ENCODE measurements around the gene ITSN1.

Gene ITSN1

DNA sequence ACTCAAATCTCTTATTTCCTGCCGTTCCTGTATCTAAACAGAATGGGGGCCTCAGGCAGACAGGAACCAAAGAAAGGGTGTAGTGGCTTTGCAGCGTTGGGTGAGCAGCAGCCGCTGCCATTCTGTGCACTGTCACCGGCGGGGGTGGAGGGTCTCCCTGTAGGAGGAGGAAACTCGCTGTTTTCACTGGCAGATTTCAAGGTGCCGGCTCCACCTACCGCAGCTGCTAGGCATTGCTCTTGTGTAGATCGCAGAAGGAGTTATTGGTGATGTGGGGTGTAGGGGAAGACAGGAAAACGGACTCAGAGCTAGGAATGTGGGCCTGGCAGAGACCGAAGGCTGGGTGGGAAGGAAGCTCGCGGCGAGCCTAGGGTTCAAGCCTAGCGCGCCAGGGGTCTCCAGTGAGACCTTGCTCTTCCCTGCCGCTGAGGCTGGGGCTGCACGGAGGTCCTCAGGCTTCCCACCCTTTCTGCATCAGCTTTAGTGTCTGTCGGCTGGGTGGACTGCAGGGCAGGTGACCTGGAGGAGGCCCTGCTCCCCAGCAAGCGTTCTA, 252.5 kb downstream of the ITSN1 start:
- no peak overlapping the region for H3K27ac Mint-ChIP-seq

GRCh38 chr21:33895356-33895755, 253.1 kb downstream of the ITSN1 start:
- peaks cover 9% of the 10 kb centered on the region in 2 donors for H3K4me1 Mint-ChIP-seq
- ATAC-seq (replicated peaks): no peak
- peaks cover 16% of the 10 kb centered on the region in 2 donors for H3K27me3 Mint-ChIP-seq
- H3K9me3 Mint-ChIP-seq: no peaks in the 10 kb centered on the region
- peaks cover 5 to 10% of the 10 kb centered on the region in 2 donors for H3K36me3 Mint-ChIP-seq
- DNase-seq: no peak
- no peak overlapping the region for H3K27ac Mint-ChIP-seq
- peak overlapping the region in 1 of 2 donors; percentile 79 for H3K4me3 Mint-ChIP-seq

More for the DNA sequence above, 252.5 kb downstream of the ITSN1 start:
- peaks cover 16% of the 10 kb centered on the region in 2 donors for H3K27me3 Mint-ChIP-seq
- ATAC-seq (replicated peaks) (peak; percentile 90 to 93), DNase-seq (peak; percentile 40)
- H3K4me1 Mint-ChIP-seq: peaks cover 9% of the 10 kb centered on the region in 2 donors
- H3K9me3 Mint-ChIP-seq: no peaks in the 10 kb centered on the region
- H3K36me3 Mint-ChIP-seq: peaks cover 4 to 9% of the 10 kb centered on the region in 2 donors
- H3K4me3 Mint-ChIP-seq: peak overlapping the region; percentile 30 to 79

GRCh38 chr21:33896691-33897090, 254.4 kb downstream of the ITSN1 start:
- DNase-seq (no peak), ATAC-seq (replicated peaks) (no peak)
- Mint-ChIP-seq H3K4me3 (no peak overlapping the region), H3K36me3 (peaks cover 10 to 15% of the 10 kb centered on the region in 2 donors), H3K27ac (no peak overlapping the region), H3K27me3 (peaks cover 10 to 12% of the 10 kb centered on the region in 2 donors), H3K9me3 (no peaks in the 10 kb centered on the region), H3K4me1 (peaks cover 9% of the 10 kb centered on the region in 2 donors)

DNA sequence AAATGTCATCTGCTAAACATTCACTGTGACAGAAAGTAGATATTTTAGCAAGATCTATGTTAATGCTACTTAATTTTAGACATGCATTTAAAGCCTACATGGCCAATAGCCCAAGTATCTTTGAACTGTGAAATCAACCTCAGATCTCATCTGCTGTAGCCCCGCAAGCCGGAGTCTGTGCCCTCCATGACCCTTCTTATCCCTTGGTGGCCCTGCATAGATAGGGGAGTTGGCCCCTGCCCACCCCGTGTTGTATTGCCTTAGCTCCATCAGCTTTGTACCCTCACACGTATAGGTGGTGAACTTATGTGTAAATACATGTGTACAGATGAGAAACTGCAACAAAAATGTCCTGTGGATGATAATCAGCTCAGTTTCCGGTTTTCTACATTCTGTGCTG, 254.8 kb downstream of the ITSN1 start:
- Mint-ChIP-seq H3K4me1 (peaks cover 9% of the 10 kb centered on the region in 2 donors), H3K36me3 (peaks cover 14 to 17% of the 10 kb centered on the region in 2 donors), H3K27ac (no peak overlapping the region), H3K4me3 (no peak overlapping the region), H3K9me3 (no peaks in the 10 kb centered on the region), H3K27me3 (peaks cover 10 to 12% of the 10 kb centered on the region in 2 donors)
- ATAC-seq (replicated peaks) (no peak), DNase-seq (no peak)

- DNase-seq: no peak
- H3K9me3 Mint-ChIP-seq: no peaks in the 10 kb centered on the region
- peaks cover 21 to 23% of the 10 kb centered on the region in 2 donors for H3K36me3 Mint-ChIP-seq
- H3K4me3 Mint-ChIP-seq: no peak overlapping the region
- no peak for ATAC-seq (replicated peaks)
- peaks cover 9% of the 10 kb centered on the region in 2 donors for H3K4me1 Mint-ChIP-seq
- no peak overlapping the region for H3K27ac Mint-ChIP-seq
- peaks cover 10 to 12% of the 10 kb centered on the region in 2 donors for H3K27me3 Mint-ChIP-seq
These were observed 255.4 kb downstream of the ITSN1 start for GRCh38 chr21:33897739-33898138.

DNA sequence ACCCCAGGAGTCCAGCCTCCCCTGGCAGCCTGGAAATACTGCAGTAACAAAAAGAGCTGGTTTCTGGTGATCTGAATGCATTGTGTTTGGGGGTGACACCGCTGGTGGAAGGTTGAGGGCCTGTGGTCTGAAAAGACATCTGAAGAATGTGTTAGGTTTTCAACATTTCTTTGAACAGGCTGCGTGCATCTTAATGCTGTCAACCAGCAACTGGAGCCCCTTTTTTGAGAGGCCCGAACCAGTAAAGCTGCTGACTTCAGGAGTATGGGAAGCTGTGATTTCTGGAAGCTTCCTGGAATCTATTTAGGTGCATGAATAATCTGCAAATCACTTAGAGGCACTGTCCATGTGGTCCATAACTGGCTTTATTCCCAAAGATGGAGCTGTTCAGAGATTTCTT, 256.3 kb downstream of the ITSN1 start:
- Mint-ChIP-seq H3K27ac (no peak overlapping the region), H3K27me3 (peaks cover 10 to 12% of the 10 kb centered on the region in 2 donors), H3K36me3 (peaks cover 25 to 30% of the 10 kb centered on the region in 2 donors), H3K4me1 (peaks cover 9% of the 10 kb centered on the region in 2 donors), H3K9me3 (no peaks in the 10 kb centered on the region), H3K4me3 (no peak overlapping the region)
- DNase-seq (no peak), ATAC-seq (replicated peaks) (no peak)

- no peak for ATAC-seq (replicated peaks)
- Mint-ChIP-seq H3K27me3 (peaks cover 10 to 12% of the 10 kb centered on the region in 2 donors), H3K9me3 (no peaks in the 10 kb centered on the region), H3K4me1 (peaks cover 9% of the 10 kb centered on the region in 2 donors), H3K4me3 (no peak overlapping the region), H3K36me3 (peaks cover 28 to 35% of the 10 kb centered on the region in 2 donors), H3K27ac (no peak overlapping the region)
- DNase-seq: no peak
These were observed 256.9 kb downstream of the ITSN1 start for GRCh38 chr21:33899199-33899598.

- ATAC-seq (replicated peaks) (peak; percentile 34 to 41), DNase-seq (no peak)
- H3K4me1 Mint-ChIP-seq: peaks cover 0 to 2% of the 10 kb centered on the region in 2 donors
These were observed 259.3 kb downstream of the ITSN1 start for GRCh38 chr21:33901412-33902288.

GRCh38 chr21:33902349-33902748, 260.0 kb downstream of the ITSN1 start:
- DNase-seq (no peak), ATAC-seq (replicated peaks) (no peak)
- no peaks in the 10 kb centered on the region for H3K27me3 Mint-ChIP-seq
- H3K4me1 Mint-ChIP-seq: peaks cover 0 to 2% of the 10 kb centered on the region in 2 donors
- no peak overlapping the region for H3K27ac Mint-ChIP-seq
- H3K9me3 Mint-ChIP-seq: no peaks in the 10 kb centered on the region
- H3K4me3 Mint-ChIP-seq: no peak overlapping the region
- peaks cover 50 to 55% of the 10 kb centered on the region in 2 donors for H3K36me3 Mint-ChIP-seq

More at GRCh38 chr21:33901412-33902288, 259.3 kb downstream of the ITSN1 start:
- no peak overlapping the region for H3K4me3 Mint-ChIP-seq
- H3K9me3 Mint-ChIP-seq: no peaks in the 10 kb centered on the region
- H3K27me3 Mint-ChIP-seq: no peaks in the 10 kb centered on the region
- H3K36me3 Mint-ChIP-seq: peaks cover 48% of the 10 kb centered on the region in 2 donors
- H3K27ac Mint-ChIP-seq: no peak overlapping the region

- Mint-ChIP-seq H3K36me3 (peaks cover 55 to 63% of the 10 kb centered on the region in 2 donors), H3K9me3 (no peaks in the 10 kb centered on the region), H3K27me3 (no peaks in the 10 kb centered on the region), H3K4me3 (no peak overlapping the region), H3K27ac (no peak overlapping the region), H3K4me1 (peaks cover 0 to 2% of the 10 kb centered on the region in 2 donors)
- ATAC-seq (replicated peaks): no peak
- no peak for DNase-seq
These were observed 261.7 kb downstream of the ITSN1 start for GRCh38 chr21:33904041-33904440.

DNA sequence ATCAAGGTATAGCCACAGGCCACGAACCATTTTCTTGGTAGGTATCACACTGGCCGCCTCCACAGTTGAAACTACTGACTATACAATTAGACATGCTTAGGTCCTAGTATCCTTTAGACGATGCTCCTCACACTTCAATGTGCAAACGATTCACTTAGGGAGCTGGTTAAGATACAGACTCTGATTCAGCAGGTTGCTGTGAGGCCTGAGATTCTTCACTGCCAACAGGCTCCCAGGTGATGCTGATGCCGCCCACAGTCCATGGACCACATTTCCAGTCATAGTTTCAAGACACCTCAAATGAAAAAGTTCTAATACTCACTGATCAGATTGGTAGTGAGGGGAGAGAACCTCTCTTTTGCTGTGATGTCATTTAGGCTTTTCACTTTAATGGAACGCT, 266.5 kb downstream of the ITSN1 start:
- DNase-seq (no peak), ATAC-seq (replicated peaks) (no peak)
- no peak overlapping the region for H3K4me3 Mint-ChIP-seq
- no peaks in the 10 kb centered on the region for H3K27me3 Mint-ChIP-seq
- peaks cover 6 to 15% of the 10 kb centered on the region in 2 donors for H3K4me1 Mint-ChIP-seq
- peaks cover 49 to 59% of the 10 kb centered on the region in 2 donors for H3K36me3 Mint-ChIP-seq
- H3K9me3 Mint-ChIP-seq: no peaks in the 10 kb centered on the region
- H3K27ac Mint-ChIP-seq: no peak overlapping the region

GRCh38 chr21:33909756-33910155, 267.5 kb downstream of the ITSN1 start:
- Mint-ChIP-seq H3K36me3 (peaks cover 44 to 51% of the 10 kb centered on the region in 2 donors), H3K4me3 (no peak overlapping the region), H3K4me1 (peaks cover 6 to 23% of the 10 kb centered on the region in 2 donors), H3K27ac (no peak overlapping the region), H3K9me3 (no peaks in the 10 kb centered on the region), H3K27me3 (no peaks in the 10 kb centered on the region)
- ATAC-seq (replicated peaks) (no peak), DNase-seq (no peak)

DNA sequence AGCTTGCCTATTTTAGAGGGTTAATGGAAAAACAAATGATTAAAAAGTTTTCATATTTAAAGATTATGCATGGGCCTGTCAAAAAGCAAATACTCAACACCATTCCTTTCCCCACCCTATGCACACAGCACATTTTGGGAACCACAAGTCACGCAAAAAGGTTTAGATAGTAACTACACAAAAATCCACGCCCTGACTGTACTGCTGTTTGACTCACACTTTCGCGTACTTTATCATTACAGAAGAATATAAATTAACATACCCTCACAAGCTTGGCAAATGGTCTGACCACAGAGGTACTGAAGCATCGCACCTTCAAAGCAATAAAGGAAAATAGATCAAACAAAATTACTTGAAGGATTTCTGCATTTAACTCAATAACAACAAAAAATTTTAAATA, 271.9 kb downstream of the ITSN1 start:
- peak overlapping the region; percentile 100 for H3K4me3 Mint-ChIP-seq
- no peak overlapping the region for H3K27ac Mint-ChIP-seq
- DNase-seq (no peak), ATAC-seq (replicated peaks) (no peak)
- no peaks in the 10 kb centered on the region for H3K9me3 Mint-ChIP-seq
- H3K27me3 Mint-ChIP-seq: no peaks in the 10 kb centered on the region
- H3K36me3 Mint-ChIP-seq: peaks cover 26 to 27% of the 10 kb centered on the region in 2 donors
- H3K4me1 Mint-ChIP-seq: peaks cover 11 to 40% of the 10 kb centered on the region in 2 donors

GRCh38 chr21:33915368-33916199, 273.3 kb downstream of the ITSN1 start, which contains the start of gene ATP5PO:
ATP5PO (minus strand) TSS chr21:33915804; CDS start chr21:33915763, 41 bp downstream.
- H3K4me1 Mint-ChIP-seq: peaks cover 9 to 35% of the 10 kb centered on the region in 2 donors
- ATAC-seq (replicated peaks) (peak; percentile 99 to 100), DNase-seq (peak; percentile 97)
- peak within 1 kb of the TSS; percentile 100 for H3K4me3 Mint-ChIP-seq
- peaks cover 17 to 18% of the 10 kb centered on the region in 2 donors for H3K36me3 Mint-ChIP-seq
- H3K9me3 Mint-ChIP-seq: no peaks in the 10 kb centered on the region
- H3K27me3 Mint-ChIP-seq: no peaks in the 10 kb centered on the region
- peak within 1 kb of the TSS; percentile 100 for H3K27ac Mint-ChIP-seq

Measured in stimulated activated naive B cell treated with anti-CD40 and anti-IgM and Interleukin-4, amounts not matched to agents 10 μg/mL and 1 μg/mL and 100 μg/mL, for 72 hours (primary cell).